SK-N-SH treated with all-trans-retinoic acid at 6 μM for 48 hours (cell line): ENCODE results near the gene TMEM120B.

Experiments
- ARNTL ChIP-seq: fragments of 450-650 bp; formaldehyde crosslinking; IDR thresholded peaks from 2 replicates; pipeline ENCODE4 v1.5.0; 2020; ENCODE audit warnings: low read depth, mild to moderate bottlenecking, moderate library complexity, borderline replicate concordance
- GLIS3 ChIP-seq: fragments of 250-450 bp; sonication (Bioruptor Pico); IDR thresholded peaks from 2 replicates; pipeline ENCODE4 v1.5.0; 2020; ENCODE audit warnings: mild to moderate bottlenecking, moderate library complexity
- OSR1 ChIP-seq: fragments of 250-450 bp; sonication (Bioruptor Pico); IDR thresholded peaks from 2 replicates; pipeline ENCODE4 v1.8.0; 2022; ENCODE audit warnings: moderate library complexity, mild to moderate bottlenecking, inconsistent platforms
- RARB ChIP-seq: fragments of 250-450 bp; sonication (Bioruptor Pico); IDR thresholded peaks from 2 replicates; pipeline ENCODE4 v1.8.0; 2021; ENCODE audit warnings: mild to moderate bottlenecking, moderate library complexity
- ZC3H10 ChIP-seq: fragments of 250-450 bp; sonication (Bioruptor Pico); IDR thresholded peaks from 2 replicates; pipeline ENCODE4 v1.5.1; 2021; ENCODE audit warnings: mild to moderate bottlenecking, moderate library complexity
- ZFP3 ChIP-seq: fragments of 250-450 bp; sonication (Bioruptor Pico); IDR thresholded peaks from 2 replicates; pipeline ENCODE4 v1.5.0; 2020; ENCODE audit warnings: mild to moderate bottlenecking, moderate library complexity
- ZNF565 ChIP-seq: fragments of 450-650 bp; formaldehyde crosslinking; conservative IDR thresholded peaks from 2 replicates; pipeline ENCODE4 v1.5.0; 2020; ENCODE audit warnings: low read depth, mild to moderate bottlenecking, moderate library complexity
- ZNF70 ChIP-seq: fragments of 450-650 bp; formaldehyde crosslinking; IDR thresholded peaks from 2 replicates; pipeline ENCODE4 v1.5.0; 2020; ENCODE audit warnings: mild to moderate bottlenecking, moderate library complexity
- TF ChIP-seq, protein P1 (sequence below): fragments of 250-450 bp; sonication (Bioruptor Pico); IDR thresholded peaks from 2 replicates; pipeline ENCODE4 v1.5.1; 2020; ENCODE audit warnings: low read depth, mild to moderate bottlenecking, moderate library complexity
- TF ChIP-seq, protein P2 (sequence below): fragments of 250-450 bp; sonication (Bioruptor Pico); IDR thresholded peaks from 2 replicates; pipeline ENCODE4 v1.8.0; 2020; ENCODE audit warnings: mild to moderate bottlenecking, moderate library complexity, borderline replicate concordance

DNA sequence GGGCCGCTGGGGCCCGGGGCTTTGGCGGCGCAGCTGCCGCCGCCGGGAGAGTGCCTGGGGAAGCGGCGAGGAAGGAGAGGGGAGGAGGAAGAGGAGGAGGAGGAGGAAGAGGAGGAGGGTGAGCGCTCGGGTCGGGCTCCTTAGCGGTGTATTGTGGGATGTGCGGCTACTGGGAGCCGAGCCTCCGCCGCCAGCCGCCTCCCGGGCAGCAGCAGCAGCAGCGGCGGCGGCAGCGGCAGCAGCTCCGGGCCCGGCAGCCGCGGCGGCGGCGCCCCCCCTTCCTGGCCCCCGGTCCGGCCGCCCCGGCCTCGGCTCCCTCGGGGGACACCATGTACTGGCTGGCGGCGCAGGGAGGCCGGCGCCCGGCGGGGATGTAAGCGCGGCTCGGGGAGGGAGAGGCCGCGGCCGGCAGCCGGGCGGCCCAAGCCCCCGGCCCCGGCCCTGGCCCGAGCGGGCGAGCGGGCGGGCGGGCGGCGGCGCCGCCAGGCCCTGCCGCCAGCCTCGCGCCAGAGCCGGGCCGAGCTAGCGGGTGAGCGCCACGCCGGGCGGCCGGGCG is 91.4 kb downstream of the TMEM120B start, which contains the start of gene SETD1B:
- TF ChIP-seq ZFP3 (CRISPR knock-in tag): no peak
- no peak for TF ChIP-seq ARNTL
- TF ChIP-seq RARB (CRISPR knock-in tag): no peak
- no peak for TF ChIP-seq ZNF565 (CRISPR knock-in tag)
- TF ChIP-seq, protein P1, sequence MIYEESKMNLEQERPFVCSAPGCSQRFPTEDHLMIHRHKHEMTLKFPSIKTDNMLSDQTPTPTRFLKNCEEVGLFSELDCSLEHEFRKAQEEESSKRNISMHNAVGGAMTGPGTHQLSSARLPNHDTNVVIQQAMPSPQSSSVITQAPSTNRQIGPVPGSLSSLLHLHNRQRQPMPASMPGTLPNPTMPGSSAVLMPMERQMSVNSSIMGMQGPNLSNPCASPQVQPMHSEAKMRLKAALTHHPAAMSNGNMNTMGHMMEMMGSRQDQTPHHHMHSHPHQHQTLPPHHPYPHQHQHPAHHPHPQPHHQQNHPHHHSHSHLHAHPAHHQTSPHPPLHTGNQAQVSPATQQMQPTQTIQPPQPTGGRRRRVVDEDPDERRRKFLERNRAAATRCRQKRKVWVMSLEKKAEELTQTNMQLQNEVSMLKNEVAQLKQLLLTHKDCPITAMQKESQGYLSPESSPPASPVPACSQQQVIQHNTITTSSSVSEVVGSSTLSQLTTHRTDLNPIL (CRISPR knock-in tag): no peak
- no peak for TF ChIP-seq GLIS3 (CRISPR knock-in tag)
- TF ChIP-seq, protein P2, sequence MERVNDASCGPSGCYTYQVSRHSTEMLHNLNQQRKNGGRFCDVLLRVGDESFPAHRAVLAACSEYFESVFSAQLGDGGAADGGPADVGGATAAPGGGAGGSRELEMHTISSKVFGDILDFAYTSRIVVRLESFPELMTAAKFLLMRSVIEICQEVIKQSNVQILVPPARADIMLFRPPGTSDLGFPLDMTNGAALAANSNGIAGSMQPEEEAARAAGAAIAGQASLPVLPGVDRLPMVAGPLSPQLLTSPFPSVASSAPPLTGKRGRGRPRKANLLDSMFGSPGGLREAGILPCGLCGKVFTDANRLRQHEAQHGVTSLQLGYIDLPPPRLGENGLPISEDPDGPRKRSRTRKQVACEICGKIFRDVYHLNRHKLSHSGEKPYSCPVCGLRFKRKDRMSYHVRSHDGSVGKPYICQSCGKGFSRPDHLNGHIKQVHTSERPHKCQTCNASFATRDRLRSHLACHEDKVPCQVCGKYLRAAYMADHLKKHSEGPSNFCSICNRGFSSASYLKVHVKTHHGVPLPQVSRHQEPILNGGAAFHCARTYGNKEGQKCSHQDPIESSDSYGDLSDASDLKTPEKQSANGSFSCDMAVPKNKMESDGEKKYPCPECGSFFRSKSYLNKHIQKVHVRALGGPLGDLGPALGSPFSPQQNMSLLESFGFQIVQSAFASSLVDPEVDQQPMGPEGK (CRISPR knock-in tag): no peak
- no peak for TF ChIP-seq OSR1 (CRISPR knock-in tag)
- TF ChIP-seq ZC3H10 (CRISPR knock-in tag): no peak
- no peak for TF ChIP-seq ZNF70 (CRISPR knock-in tag)
